Panc1 (cell line): ENCODE data around the gene GPR15LG. TPM values are rescaled to one million over a fixed set of nuclear protein-coding genes. Genes with fewer than 3 reads are reported as not detected.

Experiments used
- ATAC-seq: fragments of 200-7000 bp; cut with Tn5 transposase; 2 replicates; pipeline ENCODE4 v1.9.1; 2020; ENCODE audit warnings: mild to moderate bottlenecking, moderate library complexity
- BruUV-seq: library from RNA; stranded (reverse); fragments of 400-500 nt; replicated peaks from 2 replicates; lab custom pipeline; 2021; lab: Mats Ljungman, UMichigan
- CTCF ChIA-PET: fragments of 300-600 bp; sonication (Branson Sonifier 250); formaldehyde crosslinking; loops from one replicate; lab custom pipeline; 2022; ENCODE audit warnings: antibody characterized with exemption; lab: Charles Lee
- POLR2A ChIA-PET: fragments of 300-600 bp; sonication (Branson Sonifier 250); formaldehyde crosslinking; loops from one replicate; lab custom pipeline; 2022; ENCODE audit warnings: antibody characterized with exemption; lab: Charles Lee
- DNase-seq: peaks from one replicate; pipeline ENCODE4 v3.0.0-alpha.2; 2010; ENCODE audit warnings: low read depth, low spot score
- H3K27ac ChIP-seq: 2 replicates; pipeline ENCODE4 v1.5.1; 2011; ENCODE audit warnings: mild to moderate bottlenecking, low read length, inconsistent platforms
- H3K27me3 ChIP-seq: fragments of 200-500 bp; sonication (Bioruptor generic); 2 replicates; pipeline ENCODE4 v1.6.0; 2014; ENCODE audit warnings: low read length, inconsistent platforms; ENCODE audit not compliant: control insufficient read depth, insufficient read depth
- H3K36me3 ChIP-seq: fragments of 200-500 bp; sonication (Bioruptor generic); 2 replicates; pipeline ENCODE4 v1.5.1; 2014; ENCODE audit warnings: inconsistent platforms, mild to moderate bottlenecking, low read length, moderate library complexity; ENCODE audit not compliant: control insufficient read depth, insufficient read depth
- H3K4me1 ChIP-seq: 2 replicates; pipeline ENCODE4 v1.5.1; 2011; ENCODE audit warnings: inconsistent platforms, mild to moderate bottlenecking, low read length, moderate library complexity; ENCODE audit not compliant: control insufficient read depth, insufficient read depth
- H3K4me3 ChIP-seq, 2 experiments: 2 replicates each; pipeline ENCODE4 v1.5.1; 2011 to 2012; ENCODE audit warnings: low read depth in 2 of 2, low read length in 2 of 2, mild to moderate bottlenecking in 2 of 2, inconsistent platforms in 1 of 2, moderate library complexity in 1 of 2
- H3K9me3 ChIP-seq: fragments of 200-500 bp; sonication (Bioruptor generic); 2 replicates; pipeline ENCODE4 v1.5.1; 2014; ENCODE audit warnings: low read depth, mild to moderate bottlenecking, inconsistent platforms, low read length, moderate library complexity; ENCODE audit not compliant: control insufficient read depth, insufficient read depth
- CTCF ChIP-seq: fragments of 450-650 bp; IDR thresholded peaks from 2 replicates; pipeline ENCODE4 v1.5.1; 2017; ENCODE audit warnings: mild to moderate bottlenecking
- POLR2AphosphoS5 ChIP-seq: IDR thresholded peaks from 2 replicates; pipeline ENCODE4 v1.6.1; 2012; ENCODE audit warnings: mild to moderate bottlenecking, low read depth, low read length, moderate library complexity
- REST ChIP-seq, 2 experiments: IDR thresholded peaks; 2 replicates each; pipeline ENCODE4 v1.6.1; 2011 to 2012; ENCODE audit warnings: low read depth in 2 of 2, control low read depth in 1 of 2, low read length in 1 of 2, mild to moderate bottlenecking in 1 of 2, moderate library complexity in 1 of 2; ENCODE audit not compliant: insufficient read depth in 1 of 2
- SIN3A ChIP-seq: IDR thresholded peaks from 2 replicates; pipeline ENCODE4 v1.6.1; 2012; ENCODE audit warnings: low read depth, mild to moderate bottlenecking, low read length, moderate library complexity, borderline replicate concordance; ENCODE audit not compliant: insufficient read depth
- TCF7L2 ChIP-seq: IDR thresholded peaks from 2 replicates; pipeline ENCODE4 v1.6.1; 2011; ENCODE audit warnings: mild to moderate bottlenecking, low read depth, low read length, inconsistent platforms
- in situ Hi-C: cut with HindIII; loops from 2 replicates; pipeline ENCODE4 v1.10.0; 2016; ENCODE audit warnings: low sequenced_read_pairs, low pct_unique_long_range_greater_than_20kb
- intact Hi-C: fragments of 100-400 bp; cut with micrococcal nuclease; formaldehyde crosslinking; loops from one replicate; pipeline ENCODE4 v1.10.0; 2022; ENCODE audit not compliant: unreplicated experiment
- total RNA-seq: library from RNA; stranded (reverse); gene quantifications from one replicate; pipeline ENCODE4 v1.2.1, GENCODE V29; 2021; ENCODE audit not compliant: unreplicated experiment

GPR15LG gene
- total RNA-seq, 1 experiment from 2014 or later: 0.41 TPM

GRCh38 chr10:84217746-84218145 is 44.1 kb downstream of the GPR15LG start:
- intact Hi-C loops: no loop called here
- no peak for DNase-seq
- TF ChIP-seq TCF7L2: no peak
- no peak for TF ChIP-seq CTCF
- TF ChIP-seq POLR2AphosphoS5: no peak
- no peak for TF ChIP-seq REST (IDR thresholded peaks at IDR 0.05; ENCODE audit: insufficient read depth in 1 of 2, low read depth in 2 of 2, low read length in 1 of 2)
- no peak for TF ChIP-seq SIN3A
- Histone ChIP-seq H3K27me3 (peaks cover 16% of the 10 kb centered on the region), H3K4me1 (no peaks in the 10 kb centered on the region), H3K9me3 (no peaks in the 10 kb centered on the region), H3K36me3 (no peaks in the 10 kb centered on the region), H3K4me3 (no peak overlapping the region), H3K27ac (no peak overlapping the region)
- CTCF ChIA-PET: no interaction called here
- in situ Hi-C loops: no loop called here
- POLR2A ChIA-PET: no interaction called here
- ATAC-seq: no peak
- no TSS peak for BruUV-seq

- in situ Hi-C loops: no loop called here
Measured at GRCh38 chr10:84221916-84222315, 48.3 kb downstream of the GPR15LG start.

More at GRCh38 chr10:84221916-84222315, 48.3 kb downstream of the GPR15LG start:
- ChIA-PET POLR2A (no interaction called here), CTCF (no interaction called here)
- no peak for DNase-seq
- Histone ChIP-seq H3K4me1 (no peaks in the 10 kb centered on the region), H3K27ac (no peak overlapping the region), H3K36me3 (no peaks in the 10 kb centered on the region), H3K4me3 (no peak overlapping the region), H3K27me3 (peaks cover 15% of the 10 kb centered on the region), H3K9me3 (no peaks in the 10 kb centered on the region)
- TF ChIP-seq REST (IDR thresholded peaks at IDR 0.05; ENCODE audit: insufficient read depth in 1 of 2, low read depth in 2 of 2, low read length in 1 of 2) (no peak), CTCF (no peak), SIN3A (no peak), POLR2AphosphoS5 (no peak), TCF7L2 (no peak)
- ATAC-seq: no peak
- no TSS peak for BruUV-seq
- intact Hi-C loops: no loop called here
